K562 (cell line): ENCODE data around the gene MFSD6L. TPM values are rescaled to one million over a fixed set of nuclear protein-coding genes. Genes with fewer than 3 reads are reported as not detected.

ENCODE experiments used
- ATAC-seq: fragments of 200-7000 bp; cut with Tn5 transposase; 3 replicates; pipeline ENCODE4 v1.9.1; 2020; ENCODE audit warnings: moderate library complexity
- BruUV-seq: library from RNA; stranded (reverse); fragments of 400-500 nt; replicated peaks from 2 replicates; lab custom pipeline; 2021; lab: Mats Ljungman, UMichigan
- CTCF ChIA-PET: fragments of 300-600 bp; formaldehyde crosslinking; extraction: SDS; loops from one replicate; lab custom pipeline; 2021; ENCODE audit warnings: low intra/inter-chr PET ratio; lab: Yijun Ruan, JAX
- POLR2A ChIA-PET: fragments of 300-600, 350-650 bp; sonication (Branson Sonifier 250); formaldehyde crosslinking; extraction: SDS; loops from one replicate; lab custom pipeline; 2021; ENCODE audit warnings: antibody characterized with exemption, inconsistent platforms; lab: Yijun Ruan, JAX
- DNase-seq, 4 experiments: peaks; one replicate each; pipeline versions ENCODE4 v3.0.0 to v3.0.0-alpha.2; 2011 to 2018; ENCODE audit warnings: low spot score in 3 of 4, mixed read lengths in 3 of 4; ENCODE audit errors: extremely low read depth in 1 of 4
- FAIRE-seq: peaks from 2 replicates; lab custom pipeline; 2011; peaks lifted over from hg19 to GRCh38; lab: Jason Lieb, UNC
- H2AFZ ChIP-seq: 2 replicates; pipeline ENCODE4 v1.6.0; 2011; ENCODE audit warnings: low read depth, low read length, control low read depth, inconsistent platforms
- H3K27ac ChIP-seq: fragments of 200-600 bp; 3 replicates; pipeline ENCODE4 v1.8.0; 2011; ENCODE audit warnings: low read depth, mild to moderate bottlenecking, control low read depth, inconsistent platforms, low read length, moderate library complexity, mixed read lengths; ENCODE audit errors: extremely low read depth
- H3K27me3 ChIP-seq, 2 experiments: fragments of 300-600 bp in 1 of 2; 2 replicates in 1 of 2; 3 replicates in 1 of 2; pipeline versions ENCODE4 v1.6.0 to v1.8.0; 2011; ENCODE audit warnings: inconsistent platforms in 2 of 2, low read length in 2 of 2, mild to moderate bottlenecking in 1 of 2, mixed read lengths in 1 of 2, moderate library complexity in 1 of 2; ENCODE audit not compliant: control insufficient read depth in 2 of 2, insufficient read depth in 2 of 2
- H3K36me3 ChIP-seq: fragments of 300-600 bp; 3 replicates; pipeline ENCODE4 v1.8.0; 2011; ENCODE audit warnings: mild to moderate bottlenecking, low read length, inconsistent platforms; ENCODE audit not compliant: control insufficient read depth, insufficient read depth
- H3K4me1 ChIP-seq, 2 experiments: fragments of 200-600 bp in 1 of 2; replicated peaks in 1 of 2; 2 replicates in 1 of 2; 3 replicates in 1 of 2; pipeline versions ENCODE4 v1.5.1 to v1.8.0; 2011; ENCODE audit warnings: inconsistent platforms in 2 of 2, low read length in 2 of 2, mild to moderate bottlenecking in 1 of 2, mixed read lengths in 1 of 2, moderate library complexity in 1 of 2; ENCODE audit not compliant: control insufficient read depth in 2 of 2, insufficient read depth in 2 of 2
- H3K4me2 ChIP-seq: 2 replicates; pipeline ENCODE4 v1.6.1; 2011; ENCODE audit warnings: low read length, control low read depth, inconsistent platforms, mixed read lengths; ENCODE audit not compliant: insufficient read depth
- H3K4me3 ChIP-seq: fragments of 200-600 bp; sonication (generic), shearing (Covaris generic); 2 replicates; pipeline ENCODE4 v1.5.1; 2016; ENCODE audit warnings: control low read depth, inconsistent platforms
- H3K79me2 ChIP-seq: fragments of 200-600 bp; 3 replicates; pipeline ENCODE4 v1.8.0; 2011; ENCODE audit warnings: low read length, inconsistent platforms; ENCODE audit not compliant: control insufficient read depth, insufficient read depth
- H3K9ac ChIP-seq, 2 experiments: 2 replicates each; pipeline versions ENCODE4 v1.6.0 to v1.6.1; 2011; ENCODE audit warnings: low read depth in 2 of 2, low read length in 2 of 2, control low read depth in 1 of 2, inconsistent platforms in 1 of 2, mild to moderate bottlenecking in 1 of 2, mixed read lengths in 1 of 2; ENCODE audit not compliant: insufficient read depth in 1 of 2
- H3K9me1 ChIP-seq: one replicate; pipeline ENCODE4 v1.6.0; 2011; ENCODE audit warnings: inconsistent platforms, mild to moderate bottlenecking, low read length, moderate library complexity; ENCODE audit not compliant: control insufficient read depth, insufficient read depth
- H3K9me3 ChIP-seq: replicated peaks from 2 replicates; pipeline ENCODE4 v1.5.1; 2011; ENCODE audit warnings: low read depth, low read length, inconsistent platforms; ENCODE audit not compliant: control insufficient read depth, insufficient read depth
- H4K20me1 ChIP-seq: replicated peaks from 2 replicates; pipeline ENCODE4 v1.6.1; 2011; ENCODE audit warnings: low read length, inconsistent platforms, mixed read lengths; ENCODE audit not compliant: control insufficient read depth, insufficient read depth
- BCOR ChIP-seq: fragments of 450-650 bp; IDR thresholded peaks from 2 replicates; pipeline ENCODE4 v1.6.1; 2016
- CREM ChIP-seq: IDR thresholded peaks from 2 replicates; pipeline ENCODE4 v1.6.1; 2014; ENCODE audit warnings: antibody characterized with exemption, low read depth
- FIP1L1 ChIP-seq: fragments of 200-400 bp; formaldehyde crosslinking; IDR thresholded peaks from 2 replicates; pipeline ENCODE4 v1.6.1; 2018; ENCODE audit warnings: mild to moderate bottlenecking, low read depth, low read length; ENCODE audit not compliant: poor library complexity, severe bottlenecking
- FUS ChIP-seq: fragments of 200-400 bp; formaldehyde crosslinking; optimal IDR thresholded peaks from 2 replicates; pipeline ENCODE3; 2017; ENCODE audit warnings: low read depth, low read length
- LEF1 ChIP-seq: fragments of 450-650 bp; IDR thresholded peaks from 2 replicates; pipeline ENCODE4 v1.6.1; 2016; ENCODE audit warnings: mild to moderate bottlenecking
- MAZ ChIP-seq, 2 experiments: fragments of 450-650 bp in 1 of 2; sonication (generic) in 1 of 2; formaldehyde crosslinking; IDR thresholded peaks in 1 of 2; conservative IDR thresholded peaks in 1 of 2; 2 replicates each; pipeline versions ENCODE4 v1.4.0 to v1.5.0; 2020; ENCODE audit warnings: mild to moderate bottlenecking in 1 of 2, missing genetic modification reagents in 1 of 2
- MED1 ChIP-seq: sonication (generic); formaldehyde crosslinking; IDR thresholded peaks from 2 replicates; pipeline ENCODE4 v1.8.1; 2023; ENCODE audit warnings: missing genetic modification reagents, borderline replicate concordance
- NCOR1 ChIP-seq: fragments of 450-650 bp; IDR thresholded peaks from 2 replicates; pipeline ENCODE4 v1.6.1; 2016; ENCODE audit warnings: mild to moderate bottlenecking, moderate library complexity
- NFE2L1 ChIP-seq: fragments of 450-650 bp; IDR thresholded peaks from 2 replicates; pipeline ENCODE4 v1.6.1; 2016; ENCODE audit warnings: missing genetic modification characterization, low read depth, mild to moderate bottlenecking, missing compliant biosample characterization, moderate library complexity, borderline replicate concordance
- PRPF4 ChIP-seq: fragments of 200-400 bp; formaldehyde crosslinking; IDR thresholded peaks from one replicate; pipeline ENCODE4 v1.6.1; 2017; ENCODE audit warnings: low read length, low read depth, mild to moderate bottlenecking; ENCODE audit not compliant: insufficient read depth, poor library complexity, severe bottlenecking
- RCOR1 ChIP-seq, 2 experiments: IDR thresholded peaks; 2 replicates each; pipeline ENCODE4 v1.6.1; 2012; ENCODE audit warnings: low read depth in 2 of 2, low read length in 2 of 2, borderline replicate concordance in 1 of 2, improper control_type of control experiment in 1 of 2
- RUNX1 ChIP-seq: sonication (generic); IDR thresholded peaks from 2 replicates; pipeline ENCODE4 v1.6.1; 2016; ENCODE audit warnings: antibody characterized with exemption, low read depth
- SMARCA4 ChIP-seq: fragments of 450-650 bp; IDR thresholded peaks from 2 replicates; pipeline ENCODE4 v1.6.1; 2016
- SMARCE1 ChIP-seq: fragments of 450-650 bp; IDR thresholded peaks from 2 replicates; pipeline ENCODE4 v1.7.1; 2016; ENCODE audit warnings: mild to moderate bottlenecking
- ZBED1 ChIP-seq: IDR thresholded peaks from 2 replicates; pipeline ENCODE4 v1.6.1; 2014
- ZNF445 ChIP-seq: fragments of 250-450 bp; sonication (Bioruptor Pico); IDR thresholded peaks from 2 replicates; pipeline ENCODE4 v1.4.0; 2020; ENCODE audit warnings: low read depth, mild to moderate bottlenecking, moderate library complexity
- ZNF740 ChIP-seq, 3 experiments: fragments of 200-800 bp in 1 of 3; sonication (Bioruptor generic) in 1 of 3; sonication (generic) in 1 of 3; formaldehyde crosslinking in 1 of 3; IDR thresholded peaks; 2 replicates each; pipeline versions ENCODE4 v1.6.1 to v1.8.0; 2016 to 2022; ENCODE audit warnings: mild to moderate bottlenecking in 2 of 3, missing compliant biosample characterization in 2 of 3, missing genetic modification characterization in 2 of 3, missing genetic modification reagents in 1 of 3
- in situ Hi-C: fragments of 300-500 bp; cut with MboI; formaldehyde crosslinking; loops from 4 replicates; pipeline ENCODE4 v1.15.0; 2018; ENCODE audit warnings: inconsistent platforms, mixed read lengths
- intact Hi-C: fragments of 100-400 bp; cut with micrococcal nuclease; formaldehyde crosslinking; loops from 2 replicates; pipeline ENCODE4 v1.14.2; 2022
- polyA plus RNA-seq, 8 experiments: library from polyadenylated mRNA; depleted of rRNA in 4 of 8; stranded (reverse) in 5 of 8; unstranded in 3 of 8; fragments of >200 nt; fragmentation: Nextera tagmentation in 2 of 8; fragmentation: Illumina TruSeq in 1 of 8; extraction: Ambion mirVana in 2 of 8; extraction: Trizol in 1 of 8; gene quantifications; 2 replicates each; pipeline versions ENCODE4 v1.2.1 to v1.2.3, GENCODE V29; 2011 to 2014; ENCODE audit warnings: inconsistent platforms in 1 of 8, missing spikeins in 1 of 8
- total RNA-seq, 7 experiments: library from RNA; depleted of rRNA in 6 of 7; stranded (reverse); fragments of >200 nt in 6 of 7; fragmentation: Illumina TruSeq in 2 of 7; extraction: Trizol in 2 of 7; gene quantifications; 2 replicates each; pipeline versions ENCODE4 v1.2.1 to v1.2.3, GENCODE V29; 2011 to 2021; ENCODE audit warnings: low replicate concordance in 1 of 7

Gene MFSD6L
- total and polyA plus RNA-seq, 9 of the 15 experiments (the other 6 are each of a cell fraction or from before 2014, with no cell fraction given): not detected

- FAIRE-seq: no peak
- in situ Hi-C loops: loop anchor here (25.0 kb wide), 1 partner anchor 714 kb away; no protein-coding TSS in a partner anchor
Observed at GRCh38 chr17:8776248-8776647, 22.9 kb downstream of the MFSD6L start.

More at GRCh38 chr17:8776248-8776647, 22.9 kb downstream of the MFSD6L start:
- no peak overlapping the region for H3K4me3 ChIP-seq
- TF ChIP-seq SMARCA4 (no peak), FUS (no peak), SMARCE1 (no peak), BCOR (no peak), RCOR1 (IDR thresholded peaks at IDR 0.05; ENCODE audit: borderline replicate concordance in 1 of 2, low read depth in 2 of 2, low read length in 2 of 2) (no peak), PRPF4 (no peak), ZNF445 (CRISPR knock-in tag) (no peak), MAZ (CRISPR knock-in tag; conservative IDR thresholded peaks at IDR 0.05 in 1 of 2, IDR thresholded peaks at IDR 0.05 in 1 of 2) (no peak), NCOR1 (no peak), ZBED1 (no peak), FIP1L1 (no peak), ZNF740 (CRISPR knock-in tag; IDR thresholded peaks at IDR 0.05) (no peak), ZNF740 (tag; IDR thresholded peaks at IDR 0.05) (no peak), CREM (no peak), RUNX1 (no peak), MED1 (no peak), NFE2L1 (tag) (no peak), LEF1 (no peak)
- no peaks in the 10 kb centered on the region for H3K36me3 ChIP-seq
- intact Hi-C loops: no loop called here
- H3K4me1 ChIP-seq: no peaks in the 10 kb centered on the region
- no peaks in the 10 kb centered on the region for H4K20me1 ChIP-seq
- H3K9me1 ChIP-seq: no peaks in the 10 kb centered on the region
- ATAC-seq: no peak
- BruUV-seq: no TSS peak
- ChIA-PET POLR2A (no interaction called here), CTCF (no interaction called here)
- H3K9ac ChIP-seq: no peak overlapping the region
- 0 out of 5 replicates have a peak, but pooled peaks cover 0 to 2% of the 10 kb centered on the region in 2 experiments for H3K27me3 ChIP-seq
- H3K4me2 ChIP-seq: no peak overlapping the region
- DNase-seq: no peak
- no peak overlapping the region for H2AFZ ChIP-seq
- H3K27ac ChIP-seq: no peak overlapping the region
- no peaks in the 10 kb centered on the region for H3K9me3 ChIP-seq
- no peaks in the 10 kb centered on the region for H3K79me2 ChIP-seq
